Erythroblast (primary cell): ENCODE measurements around the gene RNF213.

Experiments used
- GATA1 ChIP-seq: IDR thresholded peaks from 2 replicates; pipeline ENCODE4 v1.6.1; 2011; ENCODE audit warnings: low read depth, mild to moderate bottlenecking, control low read depth, low read length, moderate library complexity
- POLR2A ChIP-seq: IDR thresholded peaks from 2 replicates; pipeline ENCODE4 v1.6.1; 2011; ENCODE audit warnings: mild to moderate bottlenecking, low read length

GRCh38 chr17:80402959-80403358, 142.3 kb downstream of the RNF213 start:
- TF ChIP-seq POLR2A (no peak), GATA1 (no peak)
